GF-D8 (cell line): Measurements from ENCODE around the gene MIEN1.
"Not testable (repeated sequence)": the region's sequence is repeated elsewhere in the genome, so short reads cannot be mapped to it uniquely, and the experiment has no call there.

Experiments
- DNase-seq: peaks from one replicate; lab custom pipeline; 2025; lab: John Stamatoyannopoulos, UW

Gene MIEN1

GRCh38 chr17:39755554-39756379, 25.4 kb upstream of the MIEN1 start:
- no peak for DNase-seq

GRCh38 chr17:39754958-39755553, 24.7 kb upstream of the MIEN1 start:
- DNase-seq, result no peak

GRCh38 chr17:39754161-39754957, 24.0 kb upstream of the MIEN1 start:
- peak; percentile 86 for DNase-seq

GRCh38 chr17:39753514-39754160, 23.3 kb upstream of the MIEN1 start:
- peak; percentile 52 for DNase-seq

GRCh38 chr17:39752241-39752881, 22.0 kb upstream of the MIEN1 start:
- no peak for DNase-seq

GRCh38 chr17:39751637-39752036, 21.3 kb upstream of the MIEN1 start:
- no peak for DNase-seq

GRCh38 chr17:39751016-39751543, 20.7 kb upstream of the MIEN1 start:
- no peak for DNase-seq

- no peak for DNase-seq
These were observed 20.0 kb upstream of the MIEN1 start for GRCh38 chr17:39750131-39751015.

GRCh38 chr17:39748444-39749034, 18.2 kb upstream of the MIEN1 start:
- DNase-seq, result not testable (repeated sequence)

GRCh38 chr17:39747745-39748144, 17.4 kb upstream of the MIEN1 start:
- DNase-seq, result no peak

GRCh38 chr17:39746145-39746461, 15.8 kb upstream of the MIEN1 start:
- DNase-seq, result no peak

- DNase-seq, result no peak
These were observed 15.2 kb upstream of the MIEN1 start for GRCh38 chr17:39745335-39746144.

- no peak for DNase-seq
These were observed 14.5 kb upstream of the MIEN1 start for GRCh38 chr17:39744836-39745215.

- DNase-seq, result no peak
These were observed 13.9 kb upstream of the MIEN1 start for GRCh38 chr17:39744075-39744835.

- no peak for DNase-seq
These were observed 12.6 kb upstream of the MIEN1 start for GRCh38 chr17:39742856-39743436.

- DNase-seq, result no peak
These were observed 12.0 kb upstream of the MIEN1 start for GRCh38 chr17:39742126-39742855.

GRCh38 chr17:39740357-39741111, 10.2 kb upstream of the MIEN1 start:
- DNase-seq, result no peak
